H7 (cell line): ENCODE data around the gene SMC6. TPM values are rescaled to one million over a fixed set of nuclear protein-coding genes. Genes with fewer than 3 reads are reported as not detected.

Experiments
- DNase-seq: peaks from one replicate; pipeline ENCODE4 v3.0.0; 2012
- H3K27me3 ChIP-seq: 2 replicates; pipeline ENCODE4 v1.6.0; 2011; ENCODE audit warnings: mild to moderate bottlenecking, low read length; ENCODE audit not compliant: control insufficient read depth, insufficient read depth
- H3K36me3 ChIP-seq: replicated peaks from 2 replicates; pipeline ENCODE4 v1.5.1; 2011; ENCODE audit warnings: low read length; ENCODE audit not compliant: control insufficient read depth, insufficient read depth
- H3K4me3 ChIP-seq: 2 replicates; pipeline ENCODE4 v1.5.1; 2011; ENCODE audit warnings: low read depth, mild to moderate bottlenecking, control low read depth, low read length, moderate library complexity; ENCODE audit not compliant: insufficient read depth
- total RNA-seq: library from RNA; depleted of rRNA; stranded (reverse); fragments of >200 nt; shearing (Covaris generic); gene quantifications from 2 replicates; pipeline ENCODE4 v1.2.3, GENCODE V29; 2014; rRNA removed

The SMC6 gene
- total RNA-seq, result 24.5 and 37.7 TPM in 2 replicates

GRCh38 chr2:17753803-17754663 lies at the start of gene SMC6, which contains the start of gene GEN1:
SMC6 (minus strand) TSS chr2:17753810; CDS start chr2:17745946, 7,864 bp downstream.
GEN1 (plus strand) TSS chr2:17754138; CDS start chr2:17759944, 5,806 bp downstream.
- H3K27me3 ChIP-seq, result no peaks in the 10 kb centered on the region
- H3K4me3 ChIP-seq, result peak within 1 kb of the TSS; percentile 97
- H3K36me3 ChIP-seq, result no peaks in the 10 kb centered on the region
- DNase-seq, result peak; percentile 96

- H3K27me3 ChIP-seq, result no peaks in the 10 kb centered on the region
- H3K36me3 ChIP-seq, result no peaks in the 10 kb centered on the region
- no peak overlapping the region for H3K4me3 ChIP-seq
- no peak for DNase-seq
Observed at GRCh38 chr2:17800693-17801458, 47.3 kb upstream of the SMC6 start.

GRCh38 chr2:17800219-17800618 lies 46.6 kb upstream of the SMC6 start:
- Histone ChIP-seq H3K36me3 (no peaks in the 10 kb centered on the region), H3K4me3 (no peak overlapping the region), H3K27me3 (no peaks in the 10 kb centered on the region)
- DNase-seq, result no peak

DNA sequence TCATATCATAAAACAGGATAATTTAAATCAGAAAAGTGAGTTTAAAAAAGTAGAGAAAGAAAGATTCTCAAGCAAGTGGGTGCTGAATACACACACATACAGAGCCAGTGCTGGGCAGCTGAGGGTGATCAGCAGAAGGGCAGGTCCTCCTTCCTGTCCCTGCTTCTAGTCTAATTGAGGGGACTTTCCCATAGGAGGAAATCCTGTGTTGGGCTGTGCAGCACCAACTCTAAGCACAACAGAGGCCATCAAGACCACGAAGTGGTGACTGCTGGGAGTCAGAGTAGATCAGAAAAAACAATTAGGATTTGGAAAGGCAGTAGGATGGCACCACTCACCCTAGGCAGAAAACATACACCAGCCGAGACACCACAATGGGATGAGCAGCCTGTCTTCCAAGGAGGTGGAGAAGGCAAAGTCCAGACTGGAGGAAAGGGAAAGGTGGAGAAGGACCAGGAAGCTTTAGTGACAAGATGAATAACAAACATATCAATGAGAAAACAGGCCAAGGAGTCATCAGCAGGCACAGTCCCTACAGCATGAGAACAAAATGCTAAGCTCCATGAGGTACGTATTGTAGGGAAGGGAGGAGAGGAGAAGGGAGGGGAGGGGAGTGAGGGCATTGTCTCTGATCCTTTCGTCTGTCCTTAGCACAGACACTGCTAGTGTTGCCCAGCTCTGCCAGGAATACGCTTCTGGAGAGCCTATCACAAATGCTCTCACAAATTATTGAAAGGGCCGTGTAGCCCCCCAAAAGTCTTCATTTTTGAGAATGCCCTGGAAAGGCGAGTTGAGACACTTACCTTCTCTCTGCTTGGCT lies 45.9 kb upstream of the SMC6 start:
- no peak for DNase-seq

GRCh38 chr2:17798338-17798737 lies 44.7 kb upstream of the SMC6 start:
- no peaks in the 10 kb centered on the region for H3K27me3 ChIP-seq
- H3K4me3 ChIP-seq, result no peak overlapping the region
- H3K36me3 ChIP-seq, result no peaks in the 10 kb centered on the region
- no peak for DNase-seq

More for the DNA sequence above, 45.9 kb upstream of the SMC6 start:
- Histone ChIP-seq H3K4me3 (no peak overlapping the region), H3K27me3 (no peaks in the 10 kb centered on the region), H3K36me3 (no peaks in the 10 kb centered on the region)

DNA sequence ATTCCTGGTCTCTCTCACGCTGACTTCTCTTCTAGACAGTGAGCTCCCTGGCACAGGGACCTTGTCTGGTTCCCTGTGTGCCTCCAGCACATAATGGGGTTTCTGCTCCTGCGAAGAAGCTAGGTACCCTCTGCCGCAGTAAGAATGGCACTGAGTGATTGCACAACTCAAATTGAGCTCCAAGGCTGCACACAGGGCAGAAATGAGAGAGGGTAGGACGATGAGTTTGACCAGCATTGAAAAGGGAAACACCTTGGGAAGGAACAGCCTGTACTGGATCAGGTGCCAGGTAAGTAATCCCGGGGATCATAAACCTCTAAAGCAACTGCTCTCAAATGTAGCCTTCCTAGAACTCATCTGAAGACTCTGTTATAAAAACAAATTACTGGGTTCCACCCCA lies 41.7 kb upstream of the SMC6 start:
- Histone ChIP-seq H3K4me3 (no peak overlapping the region), H3K36me3 (no peaks in the 10 kb centered on the region), H3K27me3 (no peaks in the 10 kb centered on the region; the same call in 1 of the 2 replicates)
- no peak for DNase-seq

DNA sequence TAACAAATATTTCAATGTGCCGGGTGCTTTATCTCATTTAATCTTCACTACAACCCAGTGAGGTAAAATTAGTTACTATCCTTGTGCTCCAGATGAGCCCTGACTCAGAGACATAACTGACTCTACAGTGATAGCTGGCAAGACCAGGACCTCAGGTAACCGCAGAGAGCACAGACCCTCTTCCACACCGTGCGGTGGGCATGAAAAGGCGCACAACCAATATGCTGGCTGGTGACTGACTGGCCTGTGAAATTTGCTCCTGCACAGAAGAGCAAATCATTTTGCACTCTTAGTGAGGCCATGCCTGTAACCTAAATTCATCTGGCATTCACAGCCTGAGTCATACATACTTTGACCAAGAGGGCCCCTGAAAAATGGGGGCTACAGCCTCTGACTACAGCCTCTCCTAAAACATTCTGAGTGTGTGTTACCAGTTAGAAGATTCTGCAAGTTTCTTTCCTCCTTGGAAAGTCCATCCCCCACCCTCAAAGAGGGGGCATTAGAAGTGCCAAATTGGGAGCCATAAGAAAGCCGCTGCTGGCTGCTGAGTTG lies 40.3 kb upstream of the SMC6 start:
- no peaks in the 10 kb centered on the region; the same call in 1 of the 2 replicates for H3K27me3 ChIP-seq
- H3K36me3 ChIP-seq, result no peaks in the 10 kb centered on the region
- no peak for DNase-seq
- H3K4me3 ChIP-seq, result no peak overlapping the region

GRCh38 chr2:17793296-17793695 lies 39.7 kb upstream of the SMC6 start:
- no peak for DNase-seq

GRCh38 chr2:17792515-17792914 lies 38.9 kb upstream of the SMC6 start:
- no peak overlapping the region for H3K4me3 ChIP-seq
- no peaks in the 10 kb centered on the region; the same call in 1 of the 2 replicates for H3K27me3 ChIP-seq
- no peak for DNase-seq
- no peaks in the 10 kb centered on the region for H3K36me3 ChIP-seq

More at GRCh38 chr2:17793296-17793695, 39.7 kb upstream of the SMC6 start:
- Histone ChIP-seq H3K36me3 (no peaks in the 10 kb centered on the region), H3K4me3 (no peak overlapping the region), H3K27me3 (no peaks in the 10 kb centered on the region; the same call in 1 of the 2 replicates)

- no peaks in the 10 kb centered on the region for H3K36me3 ChIP-seq
- DNase-seq, result no peak
- no peaks in the 10 kb centered on the region; the same call in 1 of the 2 replicates for H3K27me3 ChIP-seq
- H3K4me3 ChIP-seq, result no peak overlapping the region
Observed at GRCh38 chr2:17791817-17792130, 38.2 kb upstream of the SMC6 start.

GRCh38 chr2:17791121-17791816 lies 37.7 kb upstream of the SMC6 start:
- H3K27me3 ChIP-seq, result no peaks in the 10 kb centered on the region; the same call in 1 of the 2 replicates
- DNase-seq, result no peak
- no peak overlapping the region for H3K4me3 ChIP-seq
- H3K36me3 ChIP-seq, result no peaks in the 10 kb centered on the region

DNA sequence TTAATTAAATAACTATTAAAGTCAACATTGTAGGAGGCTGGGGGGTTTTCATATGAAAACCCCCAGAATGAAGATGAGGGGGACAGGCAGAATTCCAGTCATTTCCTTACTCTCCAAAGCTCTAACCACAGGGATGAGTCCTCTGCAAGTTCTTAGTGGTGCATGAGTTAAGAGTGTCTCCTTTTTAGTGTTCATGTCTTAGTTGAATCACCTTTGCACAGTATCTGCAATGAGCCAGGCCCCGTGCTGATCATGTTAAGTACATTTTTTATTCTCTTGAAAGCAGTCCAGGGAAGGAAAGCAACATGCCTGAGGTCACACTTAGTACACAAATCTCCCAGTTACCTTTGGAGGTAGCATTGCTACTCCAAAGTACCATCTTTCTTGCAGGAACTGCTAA lies 36.9 kb upstream of the SMC6 start:
- Histone ChIP-seq H3K27me3 (no peaks in the 10 kb centered on the region; the same call in 1 of the 2 replicates), H3K36me3 (no peaks in the 10 kb centered on the region), H3K4me3 (no peak overlapping the region)
- no peak for DNase-seq

DNA sequence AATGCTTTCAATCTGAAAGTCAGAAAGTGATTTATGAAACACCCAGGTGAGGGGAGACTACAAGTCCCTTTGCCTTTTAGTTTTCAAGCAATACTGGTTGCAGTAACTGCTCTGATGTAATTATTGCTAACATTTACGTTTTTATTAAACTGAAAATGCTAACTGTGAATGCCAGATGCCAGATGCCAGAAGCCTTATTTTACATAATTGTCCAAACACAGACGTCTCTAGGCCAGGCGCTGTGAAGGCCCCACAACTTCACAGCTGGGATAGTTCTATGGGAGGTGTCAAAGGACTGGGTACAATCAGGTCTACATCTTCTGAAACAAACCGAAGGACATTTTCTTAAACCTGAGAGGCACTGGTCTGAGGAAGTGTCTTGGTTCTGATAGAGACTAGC lies 35.2 kb upstream of the SMC6 start:
- DNase-seq, result no peak
- H3K27me3 ChIP-seq, result no peaks in the 10 kb centered on the region; the same call in 1 of the 2 replicates
- no peak overlapping the region for H3K4me3 ChIP-seq
- H3K36me3 ChIP-seq, result no peaks in the 10 kb centered on the region
